IMR-90 (cell line): ENCODE results near the gene SYT2. TPM values are rescaled to one million over a fixed set of nuclear protein-coding genes. Genes with fewer than 3 reads are reported as not detected.

Experiments used
- ATAC-seq: fragments of 200-7000 bp; cut with Tn5 transposase; 2 replicates; pipeline ENCODE4 v1.9.1; 2020; ENCODE audit warnings: low read depth, mild to moderate bottlenecking, moderate library complexity
- BruUV-seq: library from RNA; stranded (reverse); fragments of 400-500 nt; replicated peaks from 2 replicates; lab custom pipeline; 2021; lab: Mats Ljungman, UMichigan
- CTCF ChIA-PET: fragments of 300-600 bp; formaldehyde crosslinking; extraction: SDS; loops from one replicate; lab custom pipeline; 2021; ENCODE audit warnings: antibody characterized with exemption; lab: Yijun Ruan, JAX
- POLR2A ChIA-PET: fragments of 300-600 bp; sonication (Branson Sonifier 250); formaldehyde crosslinking; loops from one replicate; lab custom pipeline; 2022; ENCODE audit warnings: antibody characterized with exemption; ENCODE audit not compliant: unreplicated experiment; lab: Charles Lee
- DNase-seq: peaks from one replicate; pipeline ENCODE4 v3.0.0; 2013
- H2AFZ ChIP-seq: replicated peaks from 2 replicates; pipeline ENCODE3; 2013; ENCODE audit warnings: low read length, mild to moderate bottlenecking; ENCODE audit not compliant: poor library complexity
- H2AK5ac ChIP-seq: 2 replicates; pipeline ENCODE4 v1.6.1; 2013; ENCODE audit warnings: low read depth, low read length, inconsistent platforms
- H2AK9ac ChIP-seq: replicated peaks from 2 replicates; pipeline ENCODE3; 2013; ENCODE audit warnings: mild to moderate bottlenecking, low read depth, low read length, moderate library complexity; ENCODE audit not compliant: poor library complexity
- H2BK120ac ChIP-seq: 2 replicates; pipeline ENCODE4 v1.6.1; 2013; ENCODE audit warnings: low read depth, low read length, inconsistent platforms
- H2BK15ac ChIP-seq: 3 replicates; pipeline ENCODE4 v1.6.1; 2013; ENCODE audit warnings: low read depth, low read length, inconsistent platforms
- H2BK20ac ChIP-seq: 2 replicates; pipeline ENCODE4 v1.6.1; 2013; ENCODE audit warnings: low read depth, mild to moderate bottlenecking, inconsistent platforms, low read length, moderate library complexity
- H2BK5ac ChIP-seq: 2 replicates; pipeline ENCODE4 v1.6.1; 2013; ENCODE audit warnings: mild to moderate bottlenecking, low read depth, low read length, inconsistent platforms; ENCODE audit not compliant: poor library complexity, severe bottlenecking
- H3K14ac ChIP-seq: replicated peaks from 2 replicates; pipeline ENCODE4 v1.6.1; 2013; ENCODE audit warnings: low read depth, low read length, inconsistent platforms
- H3K18ac ChIP-seq: 2 replicates; pipeline ENCODE4 v1.6.1; 2013; ENCODE audit warnings: low read depth, low read length, control low read depth
- H3K23ac ChIP-seq: 2 replicates; pipeline ENCODE4 v1.6.1; 2013; ENCODE audit warnings: low read depth, low read length, inconsistent platforms
- H3K27ac ChIP-seq: 2 replicates; pipeline ENCODE4 v1.5.1; 2013; ENCODE audit warnings: mild to moderate bottlenecking, control low read depth, low read length; ENCODE audit not compliant: insufficient read depth
- H3K27me3 ChIP-seq: 2 replicates; pipeline ENCODE4 v1.6.1; 2013; ENCODE audit warnings: low read length; ENCODE audit not compliant: control insufficient read depth, insufficient read depth
- H3K36me3 ChIP-seq: 2 replicates; pipeline ENCODE4 v1.6.1; 2013; ENCODE audit warnings: low read length, mixed read lengths; ENCODE audit not compliant: control insufficient read depth, insufficient read depth
- H3K4ac ChIP-seq: 2 replicates; pipeline ENCODE4 v1.6.1; 2013; ENCODE audit warnings: low read depth, low read length, inconsistent platforms
- H3K4me1 ChIP-seq: 2 replicates; pipeline ENCODE4 v1.6.1; 2013; ENCODE audit warnings: low read length, mixed read lengths; ENCODE audit not compliant: control insufficient read depth, insufficient read depth
- H3K4me2 ChIP-seq: 2 replicates; pipeline ENCODE4 v1.6.1; 2013; ENCODE audit warnings: low read depth, mild to moderate bottlenecking, control low read depth, low read length, moderate library complexity
- H3K4me3 ChIP-seq: 2 replicates; pipeline ENCODE4 v1.5.1; 2013; ENCODE audit warnings: low read depth, mild to moderate bottlenecking, control low read depth, low read length, moderate library complexity; ENCODE audit not compliant: insufficient read depth
- H3K56ac ChIP-seq: 2 replicates; pipeline ENCODE4 v1.6.1; 2013; ENCODE audit warnings: low read length, inconsistent platforms; ENCODE audit not compliant: insufficient read depth; ENCODE audit errors: extremely low read depth
- H3K79me1 ChIP-seq, 2 experiments: 2 replicates each; pipeline ENCODE4 v1.6.1; 2013; ENCODE audit warnings: low read length in 2 of 2, inconsistent platforms in 1 of 2, low read depth in 1 of 2
- H3K9ac ChIP-seq: 2 replicates; pipeline ENCODE4 v1.6.1; 2013; ENCODE audit warnings: low read depth, low read length, control low read depth
- H3K9me1 ChIP-seq: 2 replicates; pipeline ENCODE4 v1.6.1; 2013; ENCODE audit warnings: low read length, inconsistent platforms; ENCODE audit not compliant: insufficient read depth
- H3K9me3 ChIP-seq: 2 replicates; pipeline ENCODE4 v1.6.1; 2013; ENCODE audit warnings: low read length; ENCODE audit not compliant: control insufficient read depth, insufficient read depth
- H4K20me1 ChIP-seq: 2 replicates; pipeline ENCODE4 v1.6.1; 2013; ENCODE audit warnings: low read length, inconsistent platforms; ENCODE audit not compliant: insufficient read depth
- H4K5ac ChIP-seq: 2 replicates; pipeline ENCODE4 v1.6.1; 2013; ENCODE audit warnings: mild to moderate bottlenecking, low read depth, low read length, control low read depth
- H4K8ac ChIP-seq, 2 experiments: 2 replicates each; pipeline ENCODE4 v1.6.1; 2013; ENCODE audit warnings: low read depth in 2 of 2, low read length in 2 of 2, control low read depth in 1 of 2, inconsistent platforms in 1 of 2
- H4K91ac ChIP-seq: 2 replicates; pipeline ENCODE4 v1.6.1; 2013; ENCODE audit warnings: low read depth, low read length, inconsistent platforms; ENCODE audit not compliant: insufficient read depth
- BHLHE40 ChIP-seq: fragments of 150-350 bp; IDR thresholded peaks from 2 replicates; pipeline ENCODE4 v1.6.1; 2016; ENCODE audit warnings: mild to moderate bottlenecking, low read depth, low read length
- CHD1 ChIP-seq: IDR thresholded peaks from 2 replicates; pipeline ENCODE4 v1.6.1; 2012; ENCODE audit warnings: low read depth, low read length, improper control_type of control experiment
- CTCF ChIP-seq: conservative IDR thresholded peaks from 2 replicates; pipeline ENCODE4 v1.5.1; 2012; ENCODE audit warnings: mild to moderate bottlenecking, low read depth, low read length, improper control_type of control experiment
- ELK1 ChIP-seq: fragments of 150-350 bp; IDR thresholded peaks from 2 replicates; pipeline ENCODE4 v1.6.1; 2016; ENCODE audit warnings: low read depth, mild to moderate bottlenecking, low read length, moderate library complexity, borderline replicate concordance
- FOS ChIP-seq: fragments of 150-350 bp; IDR thresholded peaks from 2 replicates; pipeline ENCODE4 v1.6.1; 2016; ENCODE audit warnings: low read depth, low read length
- MAFK ChIP-seq: IDR thresholded peaks from 2 replicates; pipeline ENCODE4 v1.6.1; 2012; ENCODE audit warnings: low read depth, low read length, improper control_type of control experiment
- MXI1 ChIP-seq: IDR thresholded peaks from 2 replicates; pipeline ENCODE4 v1.6.1; 2012; ENCODE audit warnings: low read depth, mild to moderate bottlenecking, low read length, moderate library complexity, borderline replicate concordance
- NFE2L2 ChIP-seq: fragments of 150-350 bp; IDR thresholded peaks from 2 replicates; pipeline ENCODE4 v1.6.1; 2016; ENCODE audit warnings: low read depth, mild to moderate bottlenecking, low read length
- POLR2A ChIP-seq: IDR thresholded peaks from 2 replicates; pipeline ENCODE4 v1.6.1; 2012; ENCODE audit warnings: mild to moderate bottlenecking, low read depth, low read length
- RCOR1 ChIP-seq: IDR thresholded peaks from 2 replicates; pipeline ENCODE4 v1.6.1; 2012; ENCODE audit warnings: mild to moderate bottlenecking, low read length, improper control_type of control experiment; ENCODE audit not compliant: insufficient replicate concordance
- SMC3 ChIP-seq: fragments of 150-350 bp; IDR thresholded peaks from 2 replicates; pipeline ENCODE4 v1.6.1; 2016; ENCODE audit warnings: low read depth, mild to moderate bottlenecking, antibody characterized with exemption, low read length, moderate library complexity
- USF2 ChIP-seq: fragments of 150-350 bp; IDR thresholded peaks from 2 replicates; pipeline ENCODE4 v1.6.1; 2017; ENCODE audit warnings: mild to moderate bottlenecking, antibody characterized with exemption, low read length, low read depth
- WGBS, 2 experiments: methylation state at CpG; one replicate each; pipeline versions ENCODE4 v1.1.5 to v1.1.7; 2013; ENCODE audit warnings: missing lambda C conversion rate in 2 of 2; ENCODE audit not compliant: insufficient read length in 1 of 2; ENCODE audit errors: extremely low coverage in 2 of 2; 5-methylcytosine and 5-hydroxymethylcytosine counted together
- dilution Hi-C: fragments of 300-500 bp; cut with HindIII; formaldehyde crosslinking; loops from one replicate; pipeline ENCODE4 v1.14.3; 2018; ENCODE audit warnings: low sequenced_read_pairs; ENCODE audit not compliant: unreplicated experiment
- in situ Hi-C: fragments of 300-500 bp; cut with MboI; formaldehyde crosslinking; loops from 3 replicates; pipeline ENCODE4 v1.14.3; 2019; ENCODE audit warnings: low sequenced_read_pairs, inconsistent platforms, mixed read lengths
- intact Hi-C: fragments of 100-400 bp; cut with micrococcal nuclease; formaldehyde crosslinking; loops from 2 replicates; pipeline ENCODE4 v1.10.0; 2022
- polyA plus RNA-seq, 3 experiments: library from polyadenylated mRNA; depleted of rRNA; stranded (reverse); fragments of >200 nt; gene quantifications; 2 replicates each; pipeline ENCODE4 v1.2.3, GENCODE V29; 2012; ENCODE audit warnings: low replicate concordance in 1 of 3
- total RNA-seq: library from RNA; depleted of rRNA; stranded (reverse); fragments of >200 nt; gene quantifications from 2 replicates; pipeline ENCODE4 v1.2.3, GENCODE V29; 2012

SYT2 gene
- total and polyA plus RNA-seq, 2 of the 4 experiments (the other 2 are of a cell fraction), result under 0.01 TPM

GRCh38 chr1:202575918-202576653 is 134.2 kb downstream of the SYT2 start:
- in situ Hi-C loops, result no loop called here
- peak overlapping the region; percentile 46 for H3K9ac ChIP-seq
- H2BK5ac ChIP-seq, result peak overlapping the region; percentile 70
- H3K23ac ChIP-seq, result peak overlapping the region; percentile 15
- no peaks in the 10 kb centered on the region for H3K9me3 ChIP-seq
- peak overlapping the region; percentile 87 for H2BK120ac ChIP-seq
- H2AK9ac ChIP-seq, result no peak overlapping the region
- no peak overlapping the region for H3K4me2 ChIP-seq
- CTCF ChIA-PET, result interaction anchor here (0.5 to 2.6 kb wide), 4 partner anchors 13 to 1315 kb away, joined by 3 to 15 read pairs (median 4); no protein-coding TSS in a partner anchor
- peak overlapping the region; percentile 79; the same call in 2 of the 3 replicates for H2BK15ac ChIP-seq
- no peaks in the 10 kb centered on the region for H4K20me1 ChIP-seq
- peak; percentile 57 for DNase-seq
- no peak overlapping the region for H3K4me3 ChIP-seq
- peaks cover 4% of the 10 kb centered on the region for H3K36me3 ChIP-seq
- ATAC-seq, result no peak
- peak overlapping the region; percentile 90 for H3K18ac ChIP-seq
- TF ChIP-seq MXI1, result no peak
- no peak for TF ChIP-seq ELK1
- no peak for TF ChIP-seq BHLHE40
- no peak for TF ChIP-seq RCOR1
- TF ChIP-seq POLR2A, result no peak
- TF ChIP-seq NFE2L2, result no peak
- TF ChIP-seq FOS, result no peak
- TF ChIP-seq CTCF, result no peak
- no peak for TF ChIP-seq USF2
- no peak for TF ChIP-seq SMC3
- TF ChIP-seq MAFK, result no peak
- no peak for TF ChIP-seq CHD1
- peaks cover 25% of the 10 kb centered on the region for H3K9me1 ChIP-seq
- POLR2A ChIA-PET, result interaction anchor here (0.6 kb wide), 1 partner anchor 128 kb away, joined by 3 read pairs; no protein-coding TSS in a partner anchor
- peaks cover 40% of the 10 kb centered on the region for H3K4me1 ChIP-seq
- peak overlapping the region; percentile 69 for H3K56ac ChIP-seq
- H3K4ac ChIP-seq, result peak overlapping the region; percentile 73
- no peak overlapping the region for H2AFZ ChIP-seq
- H4K91ac ChIP-seq, result peak overlapping the region; percentile 63
- H3K14ac ChIP-seq, result peak overlapping the region; percentile 80
- H4K8ac ChIP-seq, result peak overlapping the region; percentile 31 to 46; a peak in 3 of 4 replicates
- BruUV-seq, result no TSS peak
- intact Hi-C loops, result no loop called here
- H2BK20ac ChIP-seq, result peak overlapping the region; percentile 76
- peaks cover 0 to 4% of the 10 kb centered on the region in 2 experiments; a peak in 2 of 4 replicates for H3K79me1 ChIP-seq
- H3K27ac ChIP-seq, result peak overlapping the region; percentile 82
- H3K27me3 ChIP-seq, result no peaks in the 10 kb centered on the region
- dilution Hi-C loops, result no loop called here
- H2AK5ac ChIP-seq, result peak overlapping the region; percentile 92
- no CpG with 5 or more reads among the region's 2 CpGs for WGBS, 2 experiments
- peak overlapping the region; percentile 89 for H4K5ac ChIP-seq
